B cell (primary cell): ENCODE results near the gene CDCA7L. TPM values are rescaled to one million over a fixed set of nuclear protein-coding genes. Genes with fewer than 3 reads are reported as not detected.

ENCODE experiments used
- ATAC-seq: fragments of 200-7000 bp; cut with Tn5 transposase; one replicate; pipeline ENCODE4 v1.10.0; 2021; ENCODE audit warnings: low read depth, mild to moderate bottlenecking, moderate number of reproducible peaks, moderate library complexity
- CTCF ChIA-PET: fragments of 350-600 bp; sonication (Branson Sonifier 250); formaldehyde crosslinking; loops from one replicate; lab custom pipeline; 2021; ENCODE audit warnings: antibody characterized with exemption, inconsistent platforms; lab: Charles Lee
- POLR2A ChIA-PET: fragments of 350-600 bp; sonication (Branson Sonifier 250); formaldehyde crosslinking; loops from one replicate; lab custom pipeline; 2021; ENCODE audit warnings: antibody characterized with exemption; lab: Charles Lee
- DNase-seq: peaks from one replicate; pipeline ENCODE4 v3.0.0; 2013
- H2AFZ ChIP-seq: 2 replicates; pipeline ENCODE4 v1.6.1; 2012; ENCODE audit warnings: mild to moderate bottlenecking, low read depth, low read length; ENCODE audit not compliant: insufficient read depth, poor library complexity, severe bottlenecking
- H3K27ac ChIP-seq, 2 donors: 1 replicate in 1 of 2; 2 replicates in 1 of 2; pipeline ENCODE4 v1.5.1; 2012 to 2013; ENCODE audit warnings: low read length in 2 of 2, mild to moderate bottlenecking in 2 of 2, moderate library complexity in 1 of 2
- H3K27me3 ChIP-seq, 4 experiments: fragments of 200-600 bp in 1 of 4; sonication (generic) in 1 of 4; replicated peaks in 1 of 4; 1 replicate in 2 of 4; 2 replicates in 2 of 4; pipeline versions ENCODE4 v1.6.1 to v1.7.0; 2013 to 2016; ENCODE audit warnings: low read length in 3 of 4, mild to moderate bottlenecking in 2 of 4, mixed read lengths in 1 of 4, moderate library complexity in 1 of 4; ENCODE audit not compliant: insufficient read depth in 4 of 4, control insufficient read depth in 3 of 4; ENCODE audit errors: control extremely low read depth in 1 of 4
- H3K36me3 ChIP-seq, 2 experiments: replicated peaks in 1 of 2; 1 replicate in 1 of 2; 2 replicates in 1 of 2; pipeline versions ENCODE4 v1.6.1 to v1.7.1; 2013; ENCODE audit warnings: low read length in 1 of 2; ENCODE audit not compliant: insufficient read depth in 2 of 2, control insufficient read depth in 1 of 2; ENCODE audit errors: control extremely low read depth in 1 of 2, extremely low read depth in 1 of 2
- H3K4me1 ChIP-seq, 2 donors: fragments of 200-600 bp in 1 of 2; sonication (generic) in 1 of 2; 1 replicate in 1 of 2; 2 replicates in 1 of 2; pipeline versions ENCODE4 v1.5.1 to v1.6.1; 2013 to 2017; ENCODE audit warnings: low read length in 2 of 2; ENCODE audit not compliant: control insufficient read depth in 2 of 2, insufficient read depth in 2 of 2
- H3K4me2 ChIP-seq: replicated peaks from 2 replicates; pipeline ENCODE3; 2012; ENCODE audit warnings: mild to moderate bottlenecking, low read depth, low read length; ENCODE audit not compliant: poor library complexity, severe bottlenecking
- H3K4me3 ChIP-seq, 5 experiments: fragments of 200-600 bp in 1 of 5; sonication (generic) in 1 of 5; 1 replicate in 3 of 5; 2 replicates in 2 of 5; pipeline versions ENCODE4 v1.5.1 to v1.7.0; 2011 to 2016; ENCODE audit warnings: low read length in 4 of 5, mild to moderate bottlenecking in 4 of 5, low read depth in 2 of 5, control low read depth in 1 of 5, moderate library complexity in 1 of 5; ENCODE audit not compliant: insufficient read depth in 1 of 5; ENCODE audit errors: control extremely low read depth in 1 of 5, extremely low read depth in 1 of 5
- H3K79me2 ChIP-seq: fragments of 200-600 bp; sonication (generic); one replicate; pipeline ENCODE4 v1.6.0; 2016; ENCODE audit warnings: low read length; ENCODE audit not compliant: control insufficient read depth, insufficient read depth
- H3K9ac ChIP-seq: fragments of 200-600 bp; sonication (generic); 2 replicates; pipeline ENCODE4 v1.6.1; 2017; ENCODE audit warnings: mild to moderate bottlenecking, low read length, moderate library complexity
- H3K9me3 ChIP-seq, 3 donors: one replicate each; pipeline versions ENCODE4 v1.6.1 to v1.7.1; 2013; ENCODE audit warnings: low read length in 2 of 3; ENCODE audit not compliant: control insufficient read depth in 2 of 3, insufficient read depth in 1 of 3; ENCODE audit errors: control extremely low read depth in 1 of 3
- H4K20me1 ChIP-seq: 2 replicates; pipeline ENCODE4 v1.6.0; 2012; ENCODE audit warnings: mild to moderate bottlenecking, low read length; ENCODE audit not compliant: insufficient read depth, control insufficient read depth, poor library complexity, severe bottlenecking
- H3K27ac Mint-ChIP-seq: one replicate; pipeline ENCODE4 v1.8.0; 2021; ENCODE audit warnings: mixed read lengths
- H3K27me3 Mint-ChIP-seq: one replicate; pipeline ENCODE4 v1.8.0; 2021; ENCODE audit warnings: mixed read lengths
- H3K4me1 Mint-ChIP-seq: one replicate; pipeline ENCODE4 v1.8.0; 2021; ENCODE audit warnings: mixed read lengths
- H3K4me3 Mint-ChIP-seq: one replicate; pipeline ENCODE4 v1.8.0; 2021; ENCODE audit warnings: mixed read lengths
- H3K9me3 Mint-ChIP-seq: one replicate; pipeline ENCODE4 v1.8.0; 2022; ENCODE audit warnings: mixed read lengths; ENCODE audit not compliant: insufficient read depth
- EZH2 ChIP-seq: IDR thresholded peaks from 2 replicates; pipeline ENCODE4 v1.6.1; 2012; ENCODE audit warnings: borderline replicate concordance, low read depth, mild to moderate bottlenecking, moderate library complexity, low read length; ENCODE audit not compliant: insufficient read depth, poor library complexity, severe bottlenecking
- WGBS: methylation state at CpG from one replicate; pipeline ENCODE4 v1.1.5; 2013; ENCODE audit warnings: missing lambda C conversion rate; ENCODE audit not compliant: insufficient coverage; 5-methylcytosine and 5-hydroxymethylcytosine counted together
- intact Hi-C: fragments of 100-400 bp; cut with micrococcal nuclease; formaldehyde crosslinking; loops from one replicate; pipeline ENCODE4 v1.10.0; 2022
- polyA plus RNA-seq: library from polyadenylated mRNA; depleted of rRNA; stranded (reverse); fragments of >200 nt; gene quantifications from 2 replicates; pipeline ENCODE4 v1.2.3, GENCODE V29; 2012
- total RNA-seq, 2 donors: library from RNA; stranded (reverse); fragments of 120-200 nt in 1 of 2; gene quantifications; 1 replicate in 1 of 2; 2 replicates in 1 of 2; pipeline versions ENCODE4 v1.2.3 to v1.2.4, GENCODE V29; 2013 to 2022
- TF ChIP-seq, protein P1 (sequence below): fragments of 200-600 bp; IDR thresholded peaks from one replicate; pipeline ENCODE4 v1.8.0; 2022; ENCODE audit warnings: antibody characterized with exemption, mild to moderate bottlenecking

Gene CDCA7L
- total and polyA plus RNA-seq, 2 donors (not counting 1 experiment from before 2014, with no cell fraction given) = 84.0 to 129 TPM

GRCh38 chr7:21943436-21943835 lies 2.3 kb downstream of the CDCA7L start:
- Histone ChIP-seq H3K4me3 (peak overlapping the region in 2 of 5 experiments; percentile 74 to 94), H2AFZ (no peak overlapping the region), H3K27me3 (no peaks in the 10 kb centered on the region), H3K4me2 (peak overlapping the region; percentile 95), H3K9me3 (no peaks in the 10 kb centered on the region), H4K20me1 (no peaks in the 10 kb centered on the region), H3K36me3 (peaks cover 0 to 15% of the 10 kb centered on the region in 2 experiments), H3K79me2 (peaks cover 59% of the 10 kb centered on the region), H3K9ac (peak overlapping the region; percentile 90), H3K4me1 (peaks cover 78 to 85% of the 10 kb centered on the region in 2 donors), H3K27ac (peak overlapping the region in 1 of 2 donors; percentile 97)
- Mint-ChIP-seq H3K4me1 (peaks cover 81% of the 10 kb centered on the region), H3K9me3 (no peaks in the 10 kb centered on the region), H3K27me3 (no peaks in the 10 kb centered on the region), H3K27ac (peak overlapping the region; percentile 71), H3K4me3 (peak overlapping the region; percentile 67)
- POLR2A ChIA-PET = interaction anchor here (0.6 kb wide), 1 partner anchor 1397 kb away, joined by 4 read pairs; no protein-coding TSS in a partner anchor
- no peak for TF ChIP-seq EZH2
- TF ChIP-seq, protein P1, sequence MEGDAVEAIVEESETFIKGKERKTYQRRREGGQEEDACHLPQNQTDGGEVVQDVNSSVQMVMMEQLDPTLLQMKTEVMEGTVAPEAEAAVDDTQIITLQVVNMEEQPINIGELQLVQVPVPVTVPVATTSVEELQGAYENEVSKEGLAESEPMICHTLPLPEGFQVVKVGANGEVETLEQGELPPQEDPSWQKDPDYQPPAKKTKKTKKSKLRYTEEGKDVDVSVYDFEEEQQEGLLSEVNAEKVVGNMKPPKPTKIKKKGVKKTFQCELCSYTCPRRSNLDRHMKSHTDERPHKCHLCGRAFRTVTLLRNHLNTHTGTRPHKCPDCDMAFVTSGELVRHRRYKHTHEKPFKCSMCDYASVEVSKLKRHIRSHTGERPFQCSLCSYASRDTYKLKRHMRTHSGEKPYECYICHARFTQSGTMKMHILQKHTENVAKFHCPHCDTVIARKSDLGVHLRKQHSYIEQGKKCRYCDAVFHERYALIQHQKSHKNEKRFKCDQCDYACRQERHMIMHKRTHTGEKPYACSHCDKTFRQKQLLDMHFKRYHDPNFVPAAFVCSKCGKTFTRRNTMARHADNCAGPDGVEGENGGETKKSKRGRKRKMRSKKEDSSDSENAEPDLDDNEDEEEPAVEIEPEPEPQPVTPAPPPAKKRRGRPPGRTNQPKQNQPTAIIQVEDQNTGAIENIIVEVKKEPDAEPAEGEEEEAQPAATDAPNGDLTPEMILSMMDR = no peak
- ATAC-seq (no peak), DNase-seq (no peak)
- intact Hi-C loops = loop anchor here (10.0 kb wide), 2 partner anchors 141 to 1071 kb away; partner anchors contain the start of gene HYCC1
- CTCF ChIA-PET = interaction anchor here (1.0 to 2.4 kb wide), 4 partner anchors 23 to 139 kb away, joined by 3 to 9 read pairs (median 6); no protein-coding TSS in a partner anchor
- WGBS = 84% methylated on average over 3 of the region's 5 CpGs

- CTCF ChIA-PET = interaction anchor here (1.0 to 2.3 kb wide), 2 partner anchors 23 to 58 kb away, joined by 3 to 8 read pairs; no protein-coding TSS in a partner anchor
- Histone ChIP-seq H2AFZ (no peak overlapping the region), H3K4me3 (peak overlapping the region in 1 of 5 experiments; percentile 18), H3K9me3 (no peaks in the 10 kb centered on the region), H3K4me2 (peak overlapping the region; percentile 95), H3K9ac (peak overlapping the region; percentile 40), H4K20me1 (no peaks in the 10 kb centered on the region), H3K27ac (peak overlapping the region in 1 of 2 donors; percentile 86), H3K4me1 (peaks cover 79 to 89% of the 10 kb centered on the region in 2 donors), H3K27me3 (no peaks in the 10 kb centered on the region), H3K79me2 (peaks cover 64% of the 10 kb centered on the region), H3K36me3 (peaks cover 0 to 19% of the 10 kb centered on the region in 2 experiments)
- H3K4me1 Mint-ChIP-seq = peaks cover 81% of the 10 kb centered on the region
- peak overlapping the region; percentile 71 for H3K27ac Mint-ChIP-seq
- TF ChIP-seq, protein P1 = no peak
- TF ChIP-seq EZH2 = no peak
- ATAC-seq (no peak), DNase-seq (no peak)
- POLR2A ChIA-PET = interaction anchor here (0.6 kb wide), 1 partner anchor 1398 kb away, joined by 4 read pairs; no protein-coding TSS in a partner anchor
- no peaks in the 10 kb centered on the region for H3K27me3 Mint-ChIP-seq
- intact Hi-C loops = loop anchor here (10.0 kb wide), 2 partner anchors 142 to 1072 kb away; partner anchors contain the start of gene HYCC1
- H3K4me3 Mint-ChIP-seq = peak overlapping the region; percentile 67
- 88% methylated on average over 5 of the region's 6 CpGs for WGBS
- H3K9me3 Mint-ChIP-seq = no peaks in the 10 kb centered on the region
These were observed 2.7 kb downstream of the CDCA7L start for GRCh38 chr7:21942955-21943354.
